GM12878 (cell line): Measurements from ENCODE around the gene TMEM150A. TPM values are rescaled to one million over a fixed set of nuclear protein-coding genes. Genes with fewer than 3 reads are reported as not detected.
A peak's percentile ranks its signal among the peaks of the same experiment; 100 is the strongest.

ENCODE experiments used
- ASH2L ChIP-seq: fragments of 300-600, 200-600 bp; sonication (generic); IDR thresholded peaks from 2 replicates; pipeline ENCODE4 v1.6.1; 2017; ENCODE audit warnings: low read depth, mild to moderate bottlenecking, borderline replicate concordance
- BCL11A ChIP-seq: IDR thresholded peaks from 2 replicates; pipeline ENCODE4 v1.6.1; 2011; ENCODE audit warnings: low read depth, low read length
- BCL3 ChIP-seq: IDR thresholded peaks from 2 replicates; pipeline ENCODE4 v1.6.1; 2011; ENCODE audit warnings: borderline replicate concordance, low read depth, mild to moderate bottlenecking, moderate library complexity, low read length; ENCODE audit not compliant: insufficient read depth, poor library complexity, severe bottlenecking
- CBX3 ChIP-seq: fragments of 200-600 bp; sonication (generic); IDR thresholded peaks from 2 replicates; pipeline ENCODE4 v1.6.1; 2016; ENCODE audit warnings: low read depth, borderline replicate concordance
- EED ChIP-seq: sonication (generic); IDR thresholded peaks from 2 replicates; pipeline ENCODE4 v1.6.1; 2016; ENCODE audit warnings: antibody characterized with exemption, low read depth
- FOS ChIP-seq: IDR thresholded peaks from 3 replicates; pipeline ENCODE4 v1.6.1; 2011; ENCODE audit warnings: borderline replicate concordance; ENCODE audit not compliant: insufficient read length; ENCODE audit errors: extremely low read depth
- HSF1 ChIP-seq: fragments of 150-350 bp; IDR thresholded peaks from 2 replicates; pipeline ENCODE4 v1.6.1; 2014; ENCODE audit warnings: mild to moderate bottlenecking, low read depth, low read length
- KLF5 ChIP-seq: fragments of 450-650 bp; IDR thresholded peaks from 2 replicates; pipeline ENCODE4 v1.6.1; 2014; ENCODE audit warnings: mild to moderate bottlenecking; ENCODE audit not compliant: partially characterized antibody
- MEF2B ChIP-seq: fragments of 450-650 bp; IDR thresholded peaks from 2 replicates; pipeline ENCODE4 v1.6.1; 2018; ENCODE audit warnings: mild to moderate bottlenecking, moderate library complexity; ENCODE audit not compliant: partially characterized antibody, poor library complexity, severe bottlenecking
- MXI1 ChIP-seq: fragments of 150-350 bp; IDR thresholded peaks from 2 replicates; pipeline ENCODE4 v1.6.1; 2011; ENCODE audit warnings: low read depth, mild to moderate bottlenecking, inconsistent platforms, low read length, improper control_type of control experiment
- PML ChIP-seq: IDR thresholded peaks from 2 replicates; pipeline ENCODE4 v1.6.1; 2012; ENCODE audit warnings: low read length, inconsistent platforms
- POLR2A ChIP-seq: IDR thresholded peaks from 2 replicates; pipeline ENCODE4 v1.6.1; 2011; ENCODE audit warnings: low read depth, mild to moderate bottlenecking, low read length
- SPI1 ChIP-seq: IDR thresholded peaks from 2 replicates; pipeline ENCODE4 v1.6.1; 2011; ENCODE audit warnings: low read depth, mild to moderate bottlenecking, low read length, moderate library complexity, borderline replicate concordance; ENCODE audit not compliant: insufficient read depth
- YY1 ChIP-seq: IDR thresholded peaks from 2 replicates; pipeline ENCODE4 v1.6.1; 2011; ENCODE audit warnings: low read depth, mild to moderate bottlenecking, low read length
- ZNF622 ChIP-seq: fragments of 450-650 bp; IDR thresholded peaks from 2 replicates; pipeline ENCODE4 v1.6.1; 2017; ENCODE audit warnings: mild to moderate bottlenecking, inconsistent platforms
- polyA plus RNA-seq, 11 experiments: library from polyadenylated mRNA; depleted of rRNA in 4 of 11; unstranded in 6 of 11; stranded (reverse) in 5 of 11; fragments of >200 nt; fragmentation: Nextera tagmentation in 4 of 11; fragmentation: Illumina TruSeq in 1 of 11; extraction: Ambion mirVana in 4 of 11; extraction: Trizol in 1 of 11; gene quantifications; 1 replicate in 1 of 11; 2 replicates in 10 of 11; pipeline versions ENCODE4 v1.2.1 to v1.2.3, GENCODE V29; 2011 to 2016; ENCODE audit warnings: inconsistent platforms in 2 of 11, missing spikeins in 2 of 11, low read depth in 1 of 11
- total RNA-seq, 4 experiments: library from RNA; depleted of rRNA in 3 of 4; stranded (reverse); fragments of >200 nt in 3 of 4; fragmentation: Illumina TruSeq in 1 of 4; extraction: Trizol in 1 of 4; gene quantifications; 2 replicates each; pipeline versions ENCODE4 v1.2.1 to v1.2.3, GENCODE V29; 2013 to 2021

TMEM150A gene
- total and polyA plus RNA-seq, 10 of the 15 experiments (the other 5 are each of a cell fraction or from before 2014, with no cell fraction given) = 0.45 to 4.4 (median 2.6) TPM

GRCh38 chr2:85611705-85612587, 9.4 kb upstream of the TMEM150A start, which contains the start of gene C2orf68 (continued):
- TF ChIP-seq ZNF622 (no peak), BCL11A (no peak), PML (peak; percentile 67; the same call in 1 of the 2 replicates), MEF2B (no peak), EED (no peak), KLF5 (peak; percentile 39), YY1 (peak; percentile 65), POLR2A (peak; percentile 87), CBX3 (no peak), FOS (no peak), ASH2L (no peak), HSF1 (no peak), SPI1 (peak; percentile 17; the same call in 1 of the 2 replicates), BCL3 (peak; percentile 28), MXI1 (peak; percentile 31; the same call in 1 of the 2 replicates)
